GM21529 (cell line): Measurements from ENCODE around the gene CLEC17A.
"Not testable (repeated sequence)": the region's sequence is repeated elsewhere in the genome, so short reads cannot be mapped to it uniquely, and the experiment has no call there.

Source experiments
- ATAC-seq: cut with Tn5 transposase; IDR thresholded peaks from one replicate; pipeline ENCODE4 v1.9.1; 2021; ENCODE audit not compliant: unreplicated experiment

Gene CLEC17A

GRCh38 chr19:14558370-14559066, 24.4 kb upstream of the CLEC17A start:
- ATAC-seq = no peak

- ATAC-seq = no peak
Measured at GRCh38 chr19:14559916-14560775, 22.7 kb upstream of the CLEC17A start.

DNA sequence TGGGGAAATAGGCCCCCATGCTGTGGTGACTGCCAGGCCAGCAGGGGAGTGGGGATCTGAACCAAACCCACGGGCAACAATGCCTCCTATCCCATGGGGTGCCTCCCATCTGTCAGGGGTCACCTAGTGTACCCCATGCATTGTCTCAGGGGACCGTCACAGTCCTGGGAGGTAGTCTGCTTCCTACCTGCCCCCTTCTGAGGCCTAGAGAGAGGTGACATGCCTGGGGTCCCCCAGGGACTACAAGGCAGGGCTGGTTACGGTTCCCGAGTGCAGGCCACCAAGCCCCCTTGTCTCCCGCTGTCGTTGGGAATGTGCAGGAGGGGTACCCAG, 22.1 kb upstream of the CLEC17A start:
- no peak for ATAC-seq

DNA sequence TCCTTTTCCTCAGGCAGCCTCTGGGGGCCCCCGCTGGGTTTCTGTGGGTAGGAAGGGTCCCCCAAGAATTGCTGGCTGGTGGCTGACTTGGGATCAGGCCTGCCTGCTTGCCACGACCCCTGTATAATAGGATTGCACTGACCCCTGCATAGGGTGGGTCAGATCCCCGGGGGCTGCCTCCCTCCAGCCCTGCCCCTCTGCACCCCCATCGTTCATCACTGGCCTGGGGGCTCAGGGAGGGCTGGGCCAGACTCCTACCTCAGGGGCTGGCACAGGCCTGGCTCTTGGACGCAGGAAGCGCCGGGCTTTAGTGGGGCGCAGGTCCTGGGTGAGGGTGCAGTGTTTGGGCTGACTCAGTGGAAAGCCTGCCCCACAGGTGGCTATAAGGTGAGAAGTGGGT, 21.6 kb upstream of the CLEC17A start:
- no peak for ATAC-seq

GRCh38 chr19:14561847-14562351, 21.0 kb upstream of the CLEC17A start:
- no peak for ATAC-seq

DNA sequence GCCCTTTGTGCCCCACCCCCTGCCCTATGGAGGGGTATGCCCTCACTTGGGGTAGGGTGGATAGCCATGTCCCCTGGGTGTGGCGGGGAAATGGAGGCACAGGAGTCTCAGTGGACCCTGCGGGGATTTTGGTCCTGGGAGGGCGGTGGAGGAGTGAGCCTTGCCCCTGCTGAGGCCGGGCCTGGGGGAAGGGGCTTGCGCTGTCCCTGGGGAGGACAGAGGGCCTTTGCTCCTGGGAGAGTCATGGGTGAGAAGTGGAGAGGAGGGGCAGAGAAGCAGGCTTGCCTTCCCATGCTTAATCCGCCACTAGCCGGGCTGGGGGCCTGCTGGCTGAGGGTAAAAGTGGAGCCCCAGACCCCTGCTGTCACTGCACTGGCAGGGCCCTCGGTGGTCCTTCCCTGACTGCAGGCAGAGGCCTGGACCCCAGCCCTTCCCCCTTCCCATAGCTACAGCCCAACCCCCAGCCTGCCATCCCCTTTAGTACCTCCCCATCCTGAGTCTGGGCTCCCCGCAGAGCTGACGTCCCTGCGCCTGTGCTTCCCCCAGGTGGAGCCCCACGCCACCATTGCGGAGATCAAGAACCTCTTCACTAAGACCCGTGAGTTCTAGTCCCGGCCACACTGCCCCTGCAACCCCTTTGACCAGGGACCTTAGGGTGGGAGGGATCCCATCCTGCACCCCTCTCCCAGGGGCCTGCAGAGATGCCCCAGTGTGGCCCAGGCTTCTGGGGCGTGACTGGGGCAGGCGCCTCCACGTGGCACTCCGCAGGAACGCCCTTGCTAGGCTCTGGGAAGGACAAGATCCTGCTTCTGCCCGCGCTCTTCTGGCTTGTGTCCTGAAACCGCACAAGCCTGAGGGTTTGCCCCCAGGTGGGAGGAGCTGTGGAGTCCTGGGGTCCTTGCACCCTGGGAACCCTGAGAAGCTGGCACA, 20.0 kb upstream of the CLEC17A start:
- ATAC-seq = no peak

- ATAC-seq = no peak
Measured at GRCh38 chr19:14563590-14563926, 19.3 kb upstream of the CLEC17A start.

GRCh38 chr19:14563989-14564651, 18.8 kb upstream of the CLEC17A start:
- ATAC-seq = no peak

- not testable (repeated sequence) for ATAC-seq
Measured at GRCh38 chr19:14564652-14565297, 18.1 kb upstream of the CLEC17A start.

GRCh38 chr19:14565298-14565679, 17.6 kb upstream of the CLEC17A start:
- no peak for ATAC-seq

DNA sequence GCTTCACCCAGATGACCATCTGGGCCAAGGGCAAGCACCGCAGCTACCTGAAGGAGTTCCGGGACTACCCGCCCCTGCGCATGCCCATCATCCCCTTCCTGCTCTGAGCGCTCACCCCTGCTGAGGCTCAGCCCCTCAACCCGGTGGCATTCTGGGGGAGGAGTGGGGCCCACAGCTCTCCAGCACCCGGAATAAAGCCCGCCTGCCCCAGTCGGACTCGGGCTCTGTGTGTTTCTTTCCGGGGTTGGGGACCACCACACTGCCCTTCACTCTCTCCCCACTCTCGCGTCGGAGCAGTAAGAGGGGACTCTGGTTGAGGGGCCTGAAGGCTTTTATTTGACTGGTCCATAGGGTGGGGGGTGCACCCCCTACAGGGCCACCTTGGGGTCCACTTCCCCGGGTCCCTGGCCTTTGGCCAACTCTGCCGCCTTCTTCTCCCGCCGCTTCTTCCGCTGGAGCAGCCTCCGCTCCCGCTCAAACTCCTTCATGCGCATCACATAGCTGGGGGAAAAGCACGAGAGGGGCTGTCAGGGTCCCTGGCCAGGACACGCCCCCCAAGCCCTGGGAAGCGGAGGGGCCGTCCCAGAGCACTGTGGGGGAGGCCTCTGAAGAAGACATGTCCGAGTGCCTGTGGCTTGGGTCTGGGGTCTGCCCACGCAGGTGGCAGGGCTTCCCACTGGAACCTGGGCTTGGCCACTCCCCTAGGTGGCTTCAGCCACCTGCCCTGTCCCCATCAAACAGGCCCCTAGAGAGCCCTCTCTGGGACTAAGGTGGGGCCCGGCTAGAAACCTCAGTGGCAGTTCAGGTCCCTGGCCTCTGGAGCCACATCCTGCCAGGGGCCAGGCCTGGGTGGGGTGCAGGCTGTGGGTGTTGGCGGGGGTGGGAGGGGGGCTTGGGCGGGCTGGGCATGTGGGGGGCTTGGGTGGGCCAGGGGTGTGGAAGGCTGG, 16.8 kb upstream of the CLEC17A start:
- ATAC-seq = no peak

GRCh38 chr19:14566712-14567077, 16.2 kb upstream of the CLEC17A start:
- ATAC-seq = no peak

- ATAC-seq = no peak
Measured at GRCh38 chr19:14567079-14567478, 15.8 kb upstream of the CLEC17A start.

DNA sequence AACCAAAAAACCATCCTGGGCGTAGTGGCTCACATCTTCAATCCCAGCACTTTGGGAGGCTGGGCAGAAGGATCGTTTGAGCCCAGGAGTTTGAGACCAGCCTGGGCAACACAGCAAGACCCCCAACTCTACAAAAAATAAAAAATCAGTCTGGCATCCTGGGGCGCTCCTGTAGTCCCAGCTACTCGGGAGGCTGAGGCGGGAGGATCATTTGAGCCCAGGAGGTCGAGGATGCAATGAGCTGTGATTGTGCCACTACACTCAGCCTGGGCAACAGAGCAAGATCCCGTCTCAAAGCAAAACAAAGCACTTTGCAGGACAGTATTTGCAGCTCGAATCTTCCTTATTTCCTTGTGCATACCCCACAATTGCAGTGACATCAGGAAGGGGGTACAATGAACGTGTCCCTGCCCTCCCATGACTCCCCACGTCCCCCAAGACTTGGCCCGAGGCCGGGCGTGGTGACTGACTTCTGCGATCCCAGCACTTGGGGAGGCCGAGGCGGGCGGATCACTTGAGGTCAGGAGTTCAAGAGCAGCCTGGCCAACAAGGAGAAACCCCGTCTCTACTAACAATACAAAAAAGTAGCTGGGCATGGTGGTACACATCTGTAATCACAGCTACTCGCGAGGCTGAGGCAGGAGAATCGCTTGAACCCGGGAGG, 11.9 kb upstream of the CLEC17A start:
- ATAC-seq = no peak

DNA sequence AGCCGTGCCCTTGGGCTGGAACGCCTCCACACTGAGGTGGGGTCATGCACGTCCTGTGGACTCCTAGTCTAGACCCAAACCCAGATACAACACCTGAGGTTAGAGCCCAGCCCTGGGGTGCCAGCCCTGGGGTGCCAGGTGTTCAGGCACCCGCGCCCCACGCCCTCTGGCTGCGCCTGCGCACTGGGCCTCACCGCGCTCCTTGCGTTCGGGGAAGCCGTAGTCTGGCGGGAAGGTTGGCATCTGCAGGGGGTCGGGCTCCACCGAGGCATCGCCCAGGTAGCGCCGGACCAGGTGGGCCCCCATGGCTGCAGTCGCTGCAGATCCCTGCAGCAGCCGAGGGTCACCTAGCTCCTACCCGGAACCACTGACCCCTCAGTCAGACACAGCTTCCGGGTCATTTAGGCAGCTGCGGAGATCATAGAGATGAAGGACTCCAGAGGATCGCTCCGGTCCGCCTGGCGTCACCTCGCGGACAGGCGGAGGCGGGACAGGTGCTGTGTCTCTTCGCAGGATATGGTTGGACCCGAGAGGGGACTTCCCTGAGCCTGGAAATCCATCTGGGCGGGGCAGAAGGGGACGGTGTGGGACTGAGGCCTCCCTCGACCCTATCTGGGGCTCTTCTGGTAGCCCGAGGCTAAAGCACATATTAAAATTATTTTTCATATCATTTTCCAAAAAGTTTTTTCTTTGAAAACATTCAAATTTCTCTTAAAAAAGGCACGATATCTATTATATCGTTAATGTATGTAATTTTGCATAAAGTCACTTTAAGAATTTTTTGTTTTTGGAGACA, 11.0 kb upstream of the CLEC17A start, which contains the start of gene NDUFB7:
Gene NDUFB7 (minus strand): TSS at position 372 of the 796 bp plus-strand sequence. CDS start 66 bp downstream, at position 306.
- ATAC-seq = peak; percentile 87

DNA sequence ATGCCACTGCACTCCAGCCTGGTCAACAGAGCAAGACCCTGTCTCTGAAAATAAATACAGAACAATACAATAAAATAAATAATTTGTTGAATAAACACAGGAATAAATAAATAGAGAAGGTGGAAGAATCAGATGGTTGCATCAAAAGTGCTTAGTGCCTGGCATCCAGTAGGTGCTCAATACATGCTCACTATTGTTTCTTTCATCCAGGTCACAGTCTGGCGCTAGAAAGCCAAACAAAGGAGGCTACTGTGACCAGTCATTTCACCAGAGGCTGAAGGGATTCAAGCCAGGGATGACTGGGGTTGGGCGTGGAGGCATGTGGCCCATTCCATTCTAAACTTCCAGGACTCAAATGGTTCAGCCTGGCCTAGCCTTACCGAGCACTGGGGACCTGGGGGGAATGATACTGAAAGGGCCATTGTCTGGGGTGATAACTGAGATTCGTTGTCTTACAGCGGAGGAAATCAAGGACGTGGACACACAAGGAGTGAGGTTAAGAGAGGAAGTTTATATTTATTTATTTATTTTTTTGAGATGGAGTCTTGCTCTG, 7.4 kb upstream of the CLEC17A start:
- ATAC-seq = no peak

GRCh38 chr19:14576363-14576762, 6.5 kb upstream of the CLEC17A start:
- no peak for ATAC-seq
